ENCODE results near the gene IFNGR2. TPM values are rescaled to one million over a fixed set of nuclear protein-coding genes. Genes with fewer than 3 reads are reported as not detected.

Gene IFNGR2
- total RNA-seq, 4 donors from 2014 or later = 53.7 to 96.3 (median 67.6) TPM

GRCh38 chr21:33371366-33371765, 31.8 kb upstream of the IFNGR2 start:
- Histone ChIP-seq H3K9me3 (peaks cover 0 to 19% (median 5%) of the 10 kb centered on the region in 4 donors), H3K36me3 (no peaks in the 10 kb centered on the region), H3K27me3 (no peaks in the 10 kb centered on the region), H3K4me3 (no peak overlapping the region), H3K27ac (no peak overlapping the region), H3K4me1 (peaks cover 0 to 10% (median 7%) of the 10 kb centered on the region in 4 donors)
- DNase-seq = no peak
- TF ChIP-seq CTCF (IDR thresholded peaks at IDR 0.05) (no peak), POLR2A (IDR thresholded peaks at IDR 0.05) (no peak)

- TF ChIP-seq CTCF (IDR thresholded peaks at IDR 0.05) = no peak
- TF ChIP-seq POLR2A (IDR thresholded peaks at IDR 0.05) = no peak
- H3K27me3 ChIP-seq = no peaks in the 10 kb centered on the region
- H3K9me3 ChIP-seq = peaks cover 0 to 10% (median under 1%) of the 10 kb centered on the region in 4 donors
- no peak overlapping the region for H3K4me3 ChIP-seq
- no peak overlapping the region for H3K27ac ChIP-seq
- DNase-seq = peak in 1 of 3 donors; percentile 40
- no peaks in the 10 kb centered on the region for H3K36me3 ChIP-seq
- H3K4me1 ChIP-seq = peaks cover 0 to 10% (median 7%) of the 10 kb centered on the region in 4 donors
Measured at GRCh38 chr21:33372582-33372981, 30.6 kb upstream of the IFNGR2 start.

GRCh38 chr21:33373451-33373850, 29.8 kb upstream of the IFNGR2 start:
- Histone ChIP-seq H3K36me3 (no peaks in the 10 kb centered on the region), H3K27ac (peak overlapping the region; percentile 16 to 65 (median 42)), H3K4me3 (no peak overlapping the region), H3K9me3 (peaks cover 0 to 3% (median 0%) of the 10 kb centered on the region in 4 donors), H3K27me3 (no peaks in the 10 kb centered on the region), H3K4me1 (peaks cover 0 to 10% (median 7%) of the 10 kb centered on the region in 4 donors)
- TF ChIP-seq POLR2A (IDR thresholded peaks at IDR 0.05) = no peak
- TF ChIP-seq CTCF (IDR thresholded peaks at IDR 0.05) = no peak
- DNase-seq = peak in 1 of 3 donors; percentile 34

- no peak overlapping the region for H3K4me3 ChIP-seq
- H3K36me3 ChIP-seq = no peaks in the 10 kb centered on the region
- no peak for TF ChIP-seq POLR2A (IDR thresholded peaks at IDR 0.05)
- no peak for TF ChIP-seq CTCF (IDR thresholded peaks at IDR 0.05)
- no peak for DNase-seq
- peak overlapping the region in 3 of 4 donors; percentile 39 to 65 (median 46) for H3K27ac ChIP-seq
- H3K4me1 ChIP-seq = peaks cover 0 to 10% (median 7%) of the 10 kb centered on the region in 4 donors
- H3K9me3 ChIP-seq = peaks cover 0 to 3% (median 0%) of the 10 kb centered on the region in 4 donors
- no peaks in the 10 kb centered on the region for H3K27me3 ChIP-seq
Measured at GRCh38 chr21:33374080-33374449, 29.1 kb upstream of the IFNGR2 start.

GRCh38 chr21:33374450-33375096, 28.6 kb upstream of the IFNGR2 start:
- TF ChIP-seq POLR2A (IDR thresholded peaks at IDR 0.05) (no peak), CTCF (IDR thresholded peaks at IDR 0.05) (peak; percentile 29 to 72 (median 64))
- H3K4me1 ChIP-seq = peaks cover 0 to 12% (median 7%) of the 10 kb centered on the region in 4 donors
- H3K27me3 ChIP-seq = no peaks in the 10 kb centered on the region
- peak; percentile 59 to 87 (median 60) for DNase-seq
- H3K36me3 ChIP-seq = no peaks in the 10 kb centered on the region
- peak overlapping the region in 3 of 4 donors; percentile 39 to 65 (median 61) for H3K27ac ChIP-seq
- H3K4me3 ChIP-seq = no peak overlapping the region
- H3K9me3 ChIP-seq = peaks cover 0 to 3% (median 0%) of the 10 kb centered on the region in 4 donors

All from Peyer's patch (tissue), 4 donors.